Stimulated activated CD4-positive, alpha-beta T cell treated with anti-CD3 and anti-CD28 coated beads, Interleukin-12 subunit alpha, Interleukin-12 subunit beta, amount 100 ng/mL, for 4 hours (primary cell): ENCODE data around the gene OR2C1.

Experiments used
- DNase-seq: peaks from one replicate; pipeline ENCODE4 v3.0.0-alpha.2; 2020

The OR2C1 gene

DNA sequence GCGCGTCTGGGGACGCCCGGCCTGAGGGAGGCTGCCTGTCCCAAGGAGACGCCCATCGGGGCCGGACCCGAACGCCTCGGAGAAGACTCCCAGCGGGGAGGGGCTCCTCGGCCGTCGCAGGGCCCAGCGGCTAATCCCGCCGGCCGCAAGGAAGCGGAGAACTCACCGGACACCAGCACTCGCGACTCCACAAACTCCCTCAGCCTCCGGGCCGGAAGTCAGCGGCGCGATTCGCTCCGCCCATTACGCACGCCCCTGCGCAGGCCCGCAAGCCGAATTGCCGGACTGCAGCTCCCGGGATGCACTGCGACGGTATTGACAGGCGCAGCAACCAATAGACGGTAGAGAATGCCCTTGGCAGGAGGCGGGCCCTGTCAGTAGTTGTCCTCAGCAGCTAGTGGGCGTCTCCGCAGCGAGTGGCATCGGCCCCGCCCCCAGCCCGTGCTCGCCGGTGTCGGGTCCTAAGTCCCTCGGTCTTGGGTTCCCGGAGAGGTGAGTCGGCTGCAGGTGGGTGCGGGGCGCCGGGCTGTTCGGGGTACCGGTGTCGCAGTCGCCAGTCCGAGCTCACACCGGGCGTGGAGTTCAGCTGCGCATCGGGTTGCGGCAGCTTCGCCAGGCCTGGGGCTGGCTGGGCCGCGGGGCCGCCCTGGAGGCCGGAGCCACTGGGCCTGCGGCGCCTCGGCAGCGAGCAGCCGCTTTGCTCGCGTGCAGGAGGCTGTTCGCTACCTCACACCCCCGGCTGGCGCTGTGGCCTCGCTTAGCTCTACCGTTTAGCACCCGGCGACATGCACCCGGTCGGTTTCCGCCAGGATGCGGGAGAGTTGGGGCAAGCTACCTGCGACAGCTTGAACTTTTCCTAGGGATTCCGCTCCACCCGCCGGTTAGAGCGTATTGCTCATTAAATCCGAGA is 45.3 kb downstream of the OR2C1 start, which contains the start of the genes ZNF174 and ZSCAN32:
TSS of gene ZNF174 (plus strand) at position 437 of the 910 bp plus-strand sequence. CDS start 790 bp downstream, outside the sequence.
TSS of gene ZSCAN32 (minus strand) at position 226 of the 910 bp plus-strand sequence. CDS start 3,447 bp downstream, outside the sequence.
- peak; percentile 97 for DNase-seq

GRCh38 chr16:3401719-3402397 is 46.2 kb downstream of the OR2C1 start:
- DNase-seq = no peak
